ENCODE measurements around the gene GRIA3.

GRIA3 gene

GRCh38 chrX:123157586-123157985, 26.5 kb upstream of the GRIA3 start:
- Mint-ChIP-seq H3K36me3 (ENCODE audit: low read depth) (no peaks in the 10 kb centered on the region), H3K9me3 (peaks cover 13% of the 10 kb centered on the region), H3K4me1 (no peaks in the 10 kb centered on the region), H3K27ac (no peak overlapping the region), H3K4me3 (no peak overlapping the region), H3K27me3 (ENCODE audit: low read depth) (no peaks in the 10 kb centered on the region)
- no peak for TF ChIP-seq CTCF (IDR thresholded peaks at IDR 0.05; ENCODE audit: unreplicated experiment in 3 of 3)

GRCh38 chrX:123159403-123159802, 24.7 kb upstream of the GRIA3 start:
- Mint-ChIP-seq H3K27ac (no peak overlapping the region), H3K4me3 (no peak overlapping the region), H3K9me3 (peaks cover 15% of the 10 kb centered on the region), H3K4me1 (no peaks in the 10 kb centered on the region), H3K27me3 (ENCODE audit: low read depth) (no peaks in the 10 kb centered on the region), H3K36me3 (ENCODE audit: low read depth) (no peaks in the 10 kb centered on the region)
- TF ChIP-seq CTCF (IDR thresholded peaks at IDR 0.05; ENCODE audit: unreplicated experiment in 3 of 3), result no peak

GRCh38 chrX:123167621-123168020, 16.5 kb upstream of the GRIA3 start:
- no peaks in the 10 kb centered on the region for H3K27me3 Mint-ChIP-seq (ENCODE audit: low read depth)
- no peak overlapping the region for H3K4me3 Mint-ChIP-seq
- H3K36me3 Mint-ChIP-seq (ENCODE audit: low read depth), result no peaks in the 10 kb centered on the region
- H3K9me3 Mint-ChIP-seq, result peaks cover 12% of the 10 kb centered on the region
- TF ChIP-seq CTCF (IDR thresholded peaks at IDR 0.05; ENCODE audit: unreplicated experiment in 3 of 3), result no peak
- no peak overlapping the region for H3K27ac Mint-ChIP-seq
- no peaks in the 10 kb centered on the region for H3K4me1 Mint-ChIP-seq

- no peak overlapping the region for H3K27ac Mint-ChIP-seq
- H3K9me3 Mint-ChIP-seq, result peaks cover 9% of the 10 kb centered on the region
Observed at GRCh38 chrX:123169247-123169901, 14.7 kb upstream of the GRIA3 start.

GRCh38 chrX:123170546-123170945, 13.5 kb upstream of the GRIA3 start:
- H3K4me1 Mint-ChIP-seq, result no peaks in the 10 kb centered on the region
- no peaks in the 10 kb centered on the region for H3K36me3 Mint-ChIP-seq (ENCODE audit: low read depth)
- H3K4me3 Mint-ChIP-seq, result no peak overlapping the region
- no peak for TF ChIP-seq CTCF (IDR thresholded peaks at IDR 0.05; ENCODE audit: unreplicated experiment in 3 of 3)
- no peak overlapping the region for H3K27ac Mint-ChIP-seq
- peaks cover 9% of the 10 kb centered on the region for H3K9me3 Mint-ChIP-seq
- H3K27me3 Mint-ChIP-seq (ENCODE audit: low read depth), result no peaks in the 10 kb centered on the region

More at GRCh38 chrX:123169247-123169901, 14.7 kb upstream of the GRIA3 start:
- H3K27me3 Mint-ChIP-seq (ENCODE audit: low read depth), result no peaks in the 10 kb centered on the region
- H3K4me1 Mint-ChIP-seq, result no peaks in the 10 kb centered on the region
- H3K36me3 Mint-ChIP-seq (ENCODE audit: low read depth), result no peaks in the 10 kb centered on the region
- no peak overlapping the region for H3K4me3 Mint-ChIP-seq
- no peak for TF ChIP-seq CTCF (IDR thresholded peaks at IDR 0.05; ENCODE audit: unreplicated experiment in 3 of 3)

GRCh38 chrX:123171781-123172180, 12.3 kb upstream of the GRIA3 start:
- Mint-ChIP-seq H3K27ac (no peak overlapping the region), H3K4me1 (no peaks in the 10 kb centered on the region), H3K4me3 (no peak overlapping the region), H3K9me3 (peaks cover 6% of the 10 kb centered on the region), H3K36me3 (ENCODE audit: low read depth) (no peaks in the 10 kb centered on the region), H3K27me3 (ENCODE audit: low read depth) (no peaks in the 10 kb centered on the region)
- TF ChIP-seq CTCF (IDR thresholded peaks at IDR 0.05; ENCODE audit: unreplicated experiment in 3 of 3), result no peak

All from nephron (organoid).